Activated T-cell treated with anti-CD3 and anti-CD28 coated beads, Interleukin-2, amount 50 U/mL, for 72 hours (primary cell): ENCODE results near the gene FBXO42. TPM values are rescaled to one million over a fixed set of nuclear protein-coding genes. Genes with fewer than 3 reads are reported as not detected.

Source experiments
- ATAC-seq, 2 donors: fragments of 150-1000 bp; cut with Tn5 transposase; replicated peaks in 1 of 2; 2 replicates each; pipeline ENCODE4 v1.10.0; 2021; ENCODE audit warnings: moderate library complexity in 2 of 2, mild to moderate bottlenecking in 1 of 2
- DNase-seq, 2 donors: peaks; one replicate each; pipeline ENCODE4 v3.0.0; 2021 to 2022; ENCODE audit warnings: mixed read lengths in 1 of 2
- H3K27ac Mint-ChIP-seq: one replicate; pipeline ENCODE4 v1.8.0; 2022; ENCODE audit warnings: mild to moderate bottlenecking, moderate library complexity, mixed read lengths
- H3K27me3 Mint-ChIP-seq: one replicate; pipeline ENCODE4 v1.8.0; 2022; ENCODE audit warnings: low read depth, mixed read lengths
- H3K36me3 Mint-ChIP-seq, 2 donors: one replicate each; pipeline ENCODE4 v1.8.0; 2022; ENCODE audit warnings: mixed read lengths in 2 of 2, mild to moderate bottlenecking in 1 of 2; ENCODE audit not compliant: insufficient read depth in 2 of 2
- H3K4me1 Mint-ChIP-seq: one replicate; pipeline ENCODE4 v1.8.0; 2022; ENCODE audit warnings: low read depth, mixed read lengths
- H3K4me3 Mint-ChIP-seq, 2 donors: one replicate each; pipeline ENCODE4 v1.8.0; 2022; ENCODE audit warnings: mild to moderate bottlenecking in 2 of 2, mixed read lengths in 2 of 2, moderate library complexity in 2 of 2
- H3K9me3 Mint-ChIP-seq, 2 donors: one replicate each; pipeline ENCODE4 v1.8.0; 2022; ENCODE audit warnings: mixed read lengths in 2 of 2
- total RNA-seq, 2 donors: library from RNA; stranded (reverse); gene quantifications; one replicate each; pipeline ENCODE4 v1.2.3, GENCODE V29; 2022

FBXO42 gene
- 10 to 100 TPM; 18.2 to 23.7 TPM for total RNA-seq

DNA sequence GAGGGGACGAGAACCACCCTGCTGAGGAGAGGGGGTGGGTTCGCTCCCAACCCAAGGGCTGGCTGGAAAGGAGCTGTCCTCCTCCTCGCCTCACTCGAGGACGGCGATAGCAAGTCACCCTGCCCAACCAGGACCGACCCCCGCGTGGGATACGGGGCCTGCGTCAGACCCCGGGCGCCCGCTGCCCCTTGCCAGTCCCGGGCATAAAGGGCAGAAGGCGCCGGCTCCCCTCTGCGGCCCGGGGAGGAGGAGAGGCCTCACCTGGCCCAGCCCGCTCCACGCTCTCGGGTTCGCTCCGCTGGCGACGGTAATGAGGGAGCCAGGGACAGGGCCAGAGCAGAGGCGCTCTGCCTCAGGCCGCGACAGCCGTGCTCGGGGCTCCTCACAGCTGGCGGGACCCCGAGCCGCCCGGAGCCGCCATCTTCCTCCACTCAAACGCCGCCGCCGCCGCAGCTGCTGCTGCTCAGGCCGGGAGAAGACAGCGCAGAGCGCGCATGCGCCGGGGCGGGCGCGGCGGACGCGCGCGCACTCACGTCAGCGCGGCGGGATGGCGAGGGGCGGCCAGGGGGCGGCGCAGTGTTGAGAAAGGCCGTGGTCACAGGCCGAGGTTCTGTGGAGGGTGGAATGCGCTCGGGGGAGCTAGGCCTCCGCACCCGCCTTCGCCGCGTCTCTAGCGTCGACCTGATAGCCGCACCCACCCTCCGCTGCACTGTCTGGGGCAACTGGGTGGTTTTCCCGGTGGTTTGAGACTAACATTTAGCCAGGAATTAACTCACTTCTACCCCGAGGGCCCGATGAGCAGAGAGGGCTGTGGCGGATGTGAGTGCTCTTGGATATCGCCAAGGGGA lies at the start of gene FBXO42:
Gene FBXO42, minus strand, starts transcription at position 487 of the 848 bp plus-strand sequence. CDS start 37,062 bp downstream, outside the sequence.
- peaks cover 46% of the 10 kb centered on the region for H3K4me1 Mint-ChIP-seq
- H3K27ac Mint-ChIP-seq, result peak within 1 kb of the TSS; percentile 94
- H3K4me3 Mint-ChIP-seq, result peak within 1 kb of the TSS; percentile 93 to 99
- no peaks in the 10 kb centered on the region for H3K9me3 Mint-ChIP-seq
- H3K27me3 Mint-ChIP-seq, result no peaks in the 10 kb centered on the region
- H3K36me3 Mint-ChIP-seq, result peaks cover 0 to 4% of the 10 kb centered on the region in 2 donors
- peak; percentile 96 for ATAC-seq
- DNase-seq, result peak; percentile 94 to 96

DNA sequence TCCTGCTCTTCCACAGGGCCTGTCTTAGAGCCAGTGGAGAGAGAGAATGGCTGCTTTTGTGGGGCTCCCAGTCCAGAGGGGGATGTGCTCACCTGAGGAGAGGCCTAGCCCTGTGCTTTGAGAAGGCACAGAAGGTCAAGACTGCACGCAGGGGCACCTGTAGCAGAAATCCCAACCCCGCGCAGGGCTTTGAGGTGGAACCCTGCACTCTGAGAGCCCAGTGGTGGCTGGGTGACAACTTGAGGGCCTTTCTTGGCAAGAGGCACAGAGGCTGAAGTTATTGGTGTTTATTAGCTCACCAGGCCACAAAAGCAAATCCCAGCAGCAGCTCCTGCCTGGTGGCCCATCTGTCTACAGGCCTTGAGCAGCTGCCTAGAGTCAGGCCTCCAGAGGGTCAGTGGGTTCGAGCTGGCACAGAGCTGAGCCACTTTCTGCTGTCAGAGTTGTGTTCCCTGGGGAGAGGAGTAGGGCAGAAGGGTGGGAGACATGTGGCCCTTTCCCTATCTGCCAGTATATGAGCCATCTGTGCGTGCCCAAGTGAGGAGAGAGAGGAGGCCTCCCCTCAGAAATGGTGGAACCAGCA lies 46.2 kb upstream of the FBXO42 start:
- peaks cover 14% of the 10 kb centered on the region for H3K4me1 Mint-ChIP-seq
- ATAC-seq (no peak), DNase-seq (no peak)
- H3K27ac Mint-ChIP-seq, result peak overlapping the region; percentile 24
- H3K9me3 Mint-ChIP-seq, result no peaks in the 10 kb centered on the region
- no peak overlapping the region for H3K4me3 Mint-ChIP-seq
- peaks cover 1 to 5% of the 10 kb centered on the region in 2 donors for H3K36me3 Mint-ChIP-seq
- H3K27me3 Mint-ChIP-seq, result no peaks in the 10 kb centered on the region

GRCh38 chr1:16397120-16397519 lies 44.8 kb upstream of the FBXO42 start:
- Mint-ChIP-seq H3K27me3 (no peaks in the 10 kb centered on the region), H3K36me3 (peaks cover 5 to 14% of the 10 kb centered on the region in 2 donors), H3K9me3 (no peaks in the 10 kb centered on the region), H3K4me1 (peaks cover 28% of the 10 kb centered on the region), H3K4me3 (no peak overlapping the region), H3K27ac (peak overlapping the region; percentile 87)
- ATAC-seq (no peak), DNase-seq (no peak)

- no peaks in the 10 kb centered on the region for H3K27me3 Mint-ChIP-seq
- H3K9me3 Mint-ChIP-seq, result no peaks in the 10 kb centered on the region
- DNase-seq (no peak), ATAC-seq (no peak)
- no peak overlapping the region for H3K4me3 Mint-ChIP-seq
- H3K36me3 Mint-ChIP-seq, result peaks cover 5 to 14% of the 10 kb centered on the region in 2 donors
- peak overlapping the region; percentile 19 for H3K27ac Mint-ChIP-seq
- H3K4me1 Mint-ChIP-seq, result peaks cover 33% of the 10 kb centered on the region
Observed at GRCh38 chr1:16396591-16396990, 44.3 kb upstream of the FBXO42 start.

DNA sequence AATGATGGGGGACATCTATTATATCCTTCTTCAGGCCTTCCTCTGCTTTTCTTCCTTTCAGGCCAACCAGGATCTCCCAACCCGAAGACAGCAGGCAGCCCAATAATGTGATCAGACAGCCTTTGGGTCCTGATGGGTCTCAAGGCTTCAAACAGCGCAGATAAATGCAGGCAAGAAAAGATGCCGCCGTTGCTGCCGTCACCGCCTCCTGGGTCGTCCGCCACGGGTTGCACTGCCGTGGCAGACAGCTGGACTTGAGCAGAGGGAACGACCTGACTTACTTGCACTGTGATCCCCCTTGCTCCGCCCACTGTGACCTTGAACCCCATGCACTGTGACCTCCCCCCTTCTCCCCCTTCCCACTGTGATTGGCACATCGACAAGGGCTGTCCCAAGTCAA lies 42.7 kb upstream of the FBXO42 start:
- no peak overlapping the region for H3K27ac Mint-ChIP-seq
- no peaks in the 10 kb centered on the region for H3K27me3 Mint-ChIP-seq
- peaks cover 49% of the 10 kb centered on the region for H3K4me1 Mint-ChIP-seq
- no peak overlapping the region for H3K4me3 Mint-ChIP-seq
- DNase-seq (no peak), ATAC-seq (no peak)
- H3K36me3 Mint-ChIP-seq, result peaks cover 5 to 14% of the 10 kb centered on the region in 2 donors
- H3K9me3 Mint-ChIP-seq, result no peaks in the 10 kb centered on the region

GRCh38 chr1:16393570-16394521 lies 41.6 kb upstream of the FBXO42 start:
- Mint-ChIP-seq H3K36me3 (peaks cover 3 to 14% of the 10 kb centered on the region in 2 donors), H3K27me3 (no peaks in the 10 kb centered on the region), H3K4me1 (peaks cover 52% of the 10 kb centered on the region), H3K4me3 (no peak overlapping the region), H3K27ac (peak overlapping the region; percentile 97), H3K9me3 (no peaks in the 10 kb centered on the region)
- DNase-seq (no peak), ATAC-seq (no peak)

- peak overlapping the region in 1 of 2 donors; percentile 46 for H3K4me3 Mint-ChIP-seq
- ATAC-seq, result no peak
Observed at GRCh38 chr1:16392740-16393569, 40.7 kb upstream of the FBXO42 start.

GRCh38 chr1:16391411-16391810 lies 39.1 kb upstream of the FBXO42 start:
- peak; percentile 34 to 49 for DNase-seq
- Mint-ChIP-seq H3K9me3 (no peaks in the 10 kb centered on the region), H3K27ac (peak overlapping the region; percentile 97), H3K27me3 (no peaks in the 10 kb centered on the region), H3K4me1 (peaks cover 53% of the 10 kb centered on the region), H3K36me3 (peaks cover 3 to 13% of the 10 kb centered on the region in 2 donors), H3K4me3 (peak overlapping the region; percentile 25)
- ATAC-seq, result peak; percentile 61 to 84

More at GRCh38 chr1:16392740-16393569, 40.7 kb upstream of the FBXO42 start:
- H3K27me3 Mint-ChIP-seq, result no peaks in the 10 kb centered on the region
- H3K36me3 Mint-ChIP-seq, result peaks cover 3 to 14% of the 10 kb centered on the region in 2 donors
- no peak for DNase-seq
- H3K27ac Mint-ChIP-seq, result peak overlapping the region; percentile 97
- H3K9me3 Mint-ChIP-seq, result no peaks in the 10 kb centered on the region
- H3K4me1 Mint-ChIP-seq, result peaks cover 52% of the 10 kb centered on the region

GRCh38 chr1:16387201-16388188 lies 35.2 kb upstream of the FBXO42 start:
- Mint-ChIP-seq H3K4me1 (peaks cover 75% of the 10 kb centered on the region), H3K27ac (peak overlapping the region; percentile 77), H3K36me3 (peaks cover 1 to 4% of the 10 kb centered on the region in 2 donors), H3K4me3 (peak overlapping the region; percentile 82 to 90), H3K9me3 (no peaks in the 10 kb centered on the region), H3K27me3 (no peaks in the 10 kb centered on the region)
- DNase-seq (no peak), ATAC-seq (peak in 1 of 2 donors; percentile 31)

- Mint-ChIP-seq H3K9me3 (no peaks in the 10 kb centered on the region), H3K4me1 (peaks cover 66% of the 10 kb centered on the region), H3K4me3 (peak overlapping the region; percentile 82 to 90), H3K36me3 (peaks cover 1 to 3% of the 10 kb centered on the region in 2 donors), H3K27ac (peak overlapping the region; percentile 6), H3K27me3 (no peaks in the 10 kb centered on the region)
- peak; percentile 32 to 57 for ATAC-seq
- no peak for DNase-seq
Observed at GRCh38 chr1:16386454-16387113, 34.3 kb upstream of the FBXO42 start.
